HepG2 (cell line): ENCODE results near the gene TF. TPM values are rescaled to one million over a fixed set of nuclear protein-coding genes. Genes with fewer than 3 reads are reported as not detected.

Source experiments
- ELF4 ChIP-seq: sonication (generic); formaldehyde crosslinking; IDR thresholded peaks from 2 replicates; pipeline ENCODE4 v1.5.0; 2020; ENCODE audit warnings: missing genetic modification reagents, mild to moderate bottlenecking, moderate library complexity, borderline replicate concordance
- EZH2 ChIP-seq: conservative IDR thresholded peaks from 2 replicates; pipeline ENCODE4 v1.6.1; 2012; ENCODE audit warnings: mild to moderate bottlenecking, low read depth, low read length, moderate library complexity
- HMGXB4 ChIP-seq, 2 experiments: sonication (generic) in 1 of 2; formaldehyde crosslinking in 1 of 2; IDR thresholded peaks; 2 replicates each; pipeline versions ENCODE4 v1.4.0 to v1.6.1; 2018 to 2020; ENCODE audit warnings: missing genetic modification reagents in 2 of 2, borderline replicate concordance in 1 of 2, low read depth in 1 of 2, mild to moderate bottlenecking in 1 of 2, missing biosample characterization in 1 of 2
- KLF6 ChIP-seq: IDR thresholded peaks from 2 replicates; pipeline ENCODE4 v1.8.0; 2016; ENCODE audit warnings: missing biosample characterization, missing genetic modification reagents
- MED13 ChIP-seq: sonication (generic); formaldehyde crosslinking; IDR thresholded peaks from 2 replicates; pipeline ENCODE4 v1.5.0; 2020; ENCODE audit warnings: missing genetic modification reagents
- MIER3 ChIP-seq: IDR thresholded peaks from 2 replicates; pipeline ENCODE4 v1.6.1; 2016; ENCODE audit warnings: missing compliant biosample characterization, borderline replicate concordance
- POLR2AphosphoS2 ChIP-seq: IDR thresholded peaks from 2 replicates; pipeline ENCODE4 v1.6.1; 2011; ENCODE audit warnings: low read depth, low read length, improper control_type of control experiment
- PPARG ChIP-seq: conservative IDR thresholded peaks from 2 replicates; pipeline ENCODE4 v1.6.1; 2016; ENCODE audit warnings: missing biosample characterization, missing genetic modification reagents
- ZFP91 ChIP-seq: sonication (generic); formaldehyde crosslinking; IDR thresholded peaks from 2 replicates; pipeline ENCODE4 v1.9.0; 2022; ENCODE audit warnings: missing genetic modification reagents, mild to moderate bottlenecking, borderline replicate concordance
- ZFYVE20 ChIP-seq: sonication (generic); formaldehyde crosslinking; IDR thresholded peaks from 2 replicates; pipeline ENCODE4 v1.8.0; 2023; ENCODE audit warnings: low read depth, mild to moderate bottlenecking, moderate library complexity, missing genetic modification reagents, borderline replicate concordance
- ZNF264 ChIP-seq: sonication (generic); formaldehyde crosslinking; IDR thresholded peaks from 2 replicates; pipeline ENCODE4 v1.4.0; 2020; ENCODE audit warnings: missing genetic modification reagents
- ZNF274 ChIP-seq: sonication (generic); formaldehyde crosslinking; IDR thresholded peaks from 2 replicates; pipeline ENCODE4 v1.5.1; 2020; ENCODE audit warnings: mild to moderate bottlenecking, missing genetic modification reagents
- ZNF3 ChIP-seq: IDR thresholded peaks from 2 replicates; pipeline ENCODE4 v1.7.0; 2017; ENCODE audit warnings: inconsistent platforms
- ZNF33B ChIP-seq: sonication (generic); formaldehyde crosslinking; IDR thresholded peaks from 2 replicates; pipeline ENCODE4 v1.5.1; 2020; ENCODE audit warnings: mild to moderate bottlenecking, missing genetic modification reagents
- ZNF407 ChIP-seq: sonication (generic); formaldehyde crosslinking; IDR thresholded peaks from one replicate; pipeline ENCODE4 v1.5.1; 2020; ENCODE audit warnings: mild to moderate bottlenecking, missing genetic modification reagents; ENCODE audit errors: not compliant biosample characterization
- ZNF557 ChIP-seq: sonication (generic); formaldehyde crosslinking; IDR thresholded peaks from 2 replicates; pipeline ENCODE4 v1.4.0; 2020; ENCODE audit warnings: missing genetic modification reagents
- ZNF749 ChIP-seq: sonication (generic); formaldehyde crosslinking; IDR thresholded peaks from 2 replicates; pipeline ENCODE4 v1.8.0; 2022; ENCODE audit warnings: mild to moderate bottlenecking, missing genetic modification reagents, moderate library complexity, borderline replicate concordance
- ZSCAN31 ChIP-seq: sonication (generic); formaldehyde crosslinking; IDR thresholded peaks from 2 replicates; pipeline ENCODE4 v1.5.0; 2020; ENCODE audit warnings: low read depth, mild to moderate bottlenecking, missing genetic modification reagents
- polyA plus RNA-seq, 8 experiments: library from polyadenylated mRNA; depleted of rRNA in 3 of 8; stranded (reverse) in 7 of 8; unstranded in 1 of 8; fragments of >200 nt; fragmentation: Illumina TruSeq in 4 of 8; extraction: Trizol in 4 of 8; gene quantifications; 2 replicates each; pipeline versions ENCODE4 v1.2.1 to v1.2.3, GENCODE V29; 2011 to 2016; ENCODE audit warnings: low read depth in 4 of 8, missing spikeins in 1 of 8, mixed read lengths in 1 of 8; ENCODE audit not compliant: insufficient read depth in 1 of 8
- total RNA-seq, 5 experiments: library from RNA; depleted of rRNA; stranded (reverse); fragments of >200 nt; fragmentation: Illumina TruSeq; extraction: Trizol; gene quantifications; 2 replicates each; pipeline ENCODE4 v1.2.3, GENCODE V29; 2016; ENCODE audit warnings: low read depth in 1 of 5

TF gene
- total and polyA plus RNA-seq, 2 of the 13 experiments (the other 11 are each of a cell fraction or from before 2014, with no cell fraction given): 10,074 to 11,821 TPM

- TF ChIP-seq ZNF407 (CRISPR knock-in tag) (peak; percentile 39), PPARG (peak; percentile 89), HMGXB4 (CRISPR knock-in tag; IDR thresholded peaks at IDR 0.05; ENCODE audit: borderline replicate concordance in 1 of 2, low read depth in 1 of 2) (peak; percentile 62; a peak in 2 of 4 replicates), ZNF264 (CRISPR knock-in tag) (peak; percentile 80), ELF4 (CRISPR knock-in tag) (no peak), KLF6 (CRISPR knock-in tag) (peak; percentile 70; the same call in 1 of the 2 replicates), EZH2 (no peak), MIER3 (CRISPR knock-in tag) (peak; percentile 69), ZNF33B (CRISPR knock-in tag) (peak; percentile 22; the same call in 1 of the 2 replicates), ZNF557 (CRISPR knock-in tag) (no peak), ZNF274 (CRISPR knock-in tag) (peak; percentile 49; the same call in 1 of the 2 replicates), MED13 (CRISPR knock-in tag) (peak; percentile 78; the same call in 1 of the 2 replicates), ZNF749 (no peak; the same call in 1 of the 2 replicates), ZSCAN31 (CRISPR knock-in tag) (peak; percentile 76), POLR2AphosphoS2 (no peak), ZNF3 (CRISPR knock-in tag) (peak; percentile 27; the same call in 1 of the 2 replicates), ZFP91 (CRISPR knock-in tag) (peak; percentile 97), ZFYVE20 (no peak)
These were observed 3.7 kb upstream of the TF start (continued) for GRCh38 chr3:133742351-133743091.
